Dedifferentiated amniotic fluid mesenchymal stem cell (primary cell): ENCODE results near the gene SLAMF9.
A peak's percentile ranks its signal among the peaks of the same experiment; 100 is the strongest.

Experiments
- DNase-seq: peaks from one replicate; pipeline ENCODE4 v3.0.0-alpha.2; 2016; ENCODE audit errors: extremely low spot score

SLAMF9 gene

DNA sequence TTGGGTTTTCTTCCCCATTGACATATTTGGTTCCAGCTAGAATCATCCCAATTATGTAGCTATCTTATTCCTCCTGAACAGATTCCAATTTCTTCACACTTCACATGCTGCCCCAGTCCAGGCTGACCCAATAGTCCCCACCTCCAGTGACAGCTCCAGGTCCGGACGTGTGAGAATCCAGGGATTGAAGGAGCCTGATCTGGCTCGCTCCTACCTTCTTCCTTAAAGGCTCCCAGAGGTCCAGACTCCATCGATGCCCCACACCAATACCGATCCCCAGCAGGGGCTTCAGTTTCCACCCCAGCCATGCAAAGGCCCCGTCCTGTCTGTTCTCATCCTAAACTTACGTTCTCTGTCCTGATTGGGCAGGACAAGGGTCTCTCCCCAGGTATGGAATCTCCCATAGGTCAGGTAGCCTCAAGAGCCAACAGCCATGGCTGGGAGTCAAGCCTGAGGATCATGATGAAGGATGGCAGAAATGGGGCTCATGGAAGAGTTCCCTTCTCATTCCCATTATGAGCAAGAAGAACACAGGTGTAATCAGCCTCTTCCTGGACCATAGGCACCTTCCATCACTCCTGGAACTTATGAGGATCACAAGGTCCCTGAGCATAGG lies 20.4 kb upstream of the SLAMF9 start:
- no peak for DNase-seq

DNA sequence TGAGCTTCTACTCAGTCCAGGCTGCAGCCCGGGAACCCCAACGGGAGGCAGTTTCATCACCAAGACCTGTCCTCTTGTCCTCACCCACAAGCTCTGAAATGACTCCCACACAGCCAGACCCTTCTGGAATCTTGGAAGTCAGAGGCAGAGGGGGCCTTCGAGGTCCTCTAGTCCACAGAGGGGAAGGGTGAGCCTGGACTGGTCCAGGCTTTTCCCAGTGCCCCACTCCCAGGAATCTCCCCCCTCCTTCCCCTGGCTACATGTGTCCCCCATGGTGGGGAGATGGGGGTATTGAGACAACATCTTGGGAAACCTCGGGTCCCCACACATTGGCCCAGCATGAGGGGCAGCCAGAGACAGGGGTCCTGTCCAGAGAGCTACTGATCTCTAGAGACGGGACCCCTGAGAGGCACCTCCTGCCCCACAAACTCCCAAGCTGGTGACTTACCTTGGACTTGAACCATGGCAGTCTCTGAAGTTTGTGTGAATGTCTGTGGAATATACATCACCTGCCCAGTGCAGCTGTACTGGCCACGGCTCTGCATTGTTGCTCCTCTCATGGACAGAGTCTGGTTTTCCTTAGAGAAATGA lies 19.4 kb upstream of the SLAMF9 start:
- no peak for DNase-seq

DNA sequence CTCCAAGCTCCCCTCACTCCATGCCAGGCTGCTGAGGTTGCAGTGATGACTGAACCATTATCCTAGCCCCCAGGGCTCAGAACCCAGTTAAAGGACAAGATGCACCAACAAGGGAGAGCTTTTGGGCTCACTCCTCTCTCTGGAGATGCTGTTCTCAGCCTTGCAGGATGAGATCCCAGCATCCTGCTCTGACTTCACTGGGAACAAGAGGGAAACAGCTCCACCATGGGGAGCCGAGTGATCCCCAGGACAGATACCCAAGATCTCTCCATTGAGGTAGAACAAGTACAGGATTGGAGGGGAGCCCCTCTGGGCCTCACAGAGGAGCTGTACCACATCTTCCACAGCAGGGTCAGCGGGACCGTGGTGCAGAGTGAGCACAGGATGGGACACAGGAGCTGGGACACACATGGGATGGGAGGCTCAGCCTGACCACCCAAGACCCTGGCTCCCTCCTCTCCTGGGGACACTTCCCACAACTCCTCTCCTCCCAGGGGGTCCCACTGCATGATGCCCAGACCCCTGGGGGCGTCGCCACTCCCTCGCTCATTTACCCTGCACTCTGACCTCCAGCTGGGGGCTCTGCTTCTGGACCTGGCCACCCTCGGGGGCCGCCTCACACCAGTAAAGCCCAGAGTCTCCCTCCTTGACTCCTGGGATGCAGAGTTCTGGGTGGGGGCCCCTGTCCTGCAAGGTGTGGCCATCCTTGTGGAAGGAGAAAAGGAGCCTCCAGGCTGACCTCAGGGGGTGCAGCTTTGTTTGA lies 18.6 kb upstream of the SLAMF9 start:
- no peak for DNase-seq

DNA sequence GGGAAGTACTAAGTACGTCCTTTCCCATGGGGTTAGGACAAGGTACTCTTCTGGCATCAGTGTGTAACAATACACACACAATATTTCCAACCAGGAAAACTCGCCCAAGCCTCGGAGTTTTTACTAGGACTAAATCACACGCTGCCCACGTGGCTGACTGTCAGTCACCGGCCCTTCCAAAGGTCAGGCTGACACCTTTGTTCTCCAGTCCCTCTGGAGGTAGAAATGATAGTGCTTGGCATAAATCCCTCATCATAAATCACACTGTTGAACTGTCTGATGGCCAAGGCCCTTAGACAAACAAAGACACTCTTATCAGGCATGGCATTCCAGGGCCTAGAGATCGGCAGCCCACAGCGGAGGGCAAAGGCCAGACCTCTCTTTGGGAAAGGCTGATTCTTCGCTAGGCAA lies 16.9 kb upstream of the SLAMF9 start:
- DNase-seq: no peak

DNA sequence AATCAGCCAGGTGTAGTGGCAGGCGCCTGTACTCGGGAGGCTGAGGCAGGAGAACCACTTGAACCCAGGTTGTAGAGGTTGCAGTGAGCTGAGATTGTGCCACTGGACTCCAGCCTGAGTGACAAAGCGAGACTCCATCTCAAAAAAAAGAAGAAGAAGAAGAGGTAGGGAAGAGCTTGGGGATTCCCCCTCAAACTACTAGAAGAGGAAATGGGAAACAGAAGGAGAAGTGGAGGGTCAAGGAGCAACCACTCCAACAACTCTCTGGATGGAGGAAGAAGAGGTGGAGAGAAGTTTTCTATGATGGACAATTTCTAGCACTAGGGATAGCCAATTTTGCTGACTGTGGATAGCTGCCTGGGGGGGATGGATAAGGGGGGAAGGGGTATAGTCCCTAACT lies 14.9 kb upstream of the SLAMF9 start:
- no peak for DNase-seq

DNA sequence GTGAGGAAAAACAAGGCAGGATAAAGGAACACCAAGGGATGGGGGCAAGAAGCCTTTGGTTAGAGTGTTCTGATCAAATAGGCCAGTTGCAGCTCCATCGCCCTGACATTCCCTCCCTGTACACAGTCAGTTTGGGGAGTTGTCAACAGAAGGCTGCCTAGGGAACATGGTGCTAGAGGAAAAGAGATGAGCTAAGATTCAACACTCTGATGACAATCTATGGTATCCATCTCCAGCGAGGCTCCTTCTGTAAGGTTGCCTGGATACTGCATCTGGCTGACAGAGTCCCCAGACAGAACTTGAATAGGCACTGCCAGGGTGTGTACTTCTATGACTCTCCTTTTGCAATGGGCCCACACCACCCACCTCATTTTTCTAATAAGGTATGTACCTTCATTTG lies 11.2 kb upstream of the SLAMF9 start:
- DNase-seq: no peak

DNA sequence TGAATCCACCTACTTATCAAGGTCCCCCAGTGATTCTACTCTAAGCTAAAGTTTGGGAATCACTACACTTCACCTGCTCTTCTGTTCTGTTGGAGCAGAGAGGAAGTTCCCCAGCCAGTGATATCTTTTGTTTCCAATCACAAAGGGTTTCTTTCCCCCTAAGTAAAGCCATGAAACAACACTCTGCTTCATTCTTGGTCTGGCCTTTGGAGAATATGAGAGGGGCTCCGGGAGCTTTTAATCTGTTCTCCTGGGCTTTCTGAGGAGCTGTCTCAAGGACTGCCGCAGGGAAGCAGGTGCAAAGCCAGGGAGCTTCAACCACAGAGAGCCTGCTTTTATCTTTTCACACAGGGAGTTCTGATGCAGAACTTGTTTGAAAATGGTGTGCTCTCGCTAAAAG lies 10.1 kb upstream of the SLAMF9 start:
- no peak for DNase-seq

DNA sequence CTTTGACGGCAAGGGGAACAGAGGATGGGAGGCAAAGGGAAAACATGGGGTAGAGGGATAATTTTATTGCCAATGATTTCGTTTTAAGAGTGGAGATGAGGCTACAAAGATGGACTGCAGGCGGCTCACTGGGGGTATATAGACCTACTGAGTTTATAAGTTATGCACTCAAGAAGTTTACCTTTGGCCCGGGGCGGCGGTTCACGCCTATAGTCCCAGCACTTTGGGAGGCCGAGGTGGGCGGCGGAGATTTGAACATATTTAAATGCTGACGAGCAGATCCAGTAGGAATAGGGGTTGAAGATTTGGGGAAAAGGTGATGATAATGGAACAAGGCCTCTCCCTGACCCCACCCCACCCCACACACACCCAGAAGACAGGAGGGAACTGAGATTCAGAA lies 8.1 kb upstream of the SLAMF9 start:
- DNase-seq: no peak

DNA sequence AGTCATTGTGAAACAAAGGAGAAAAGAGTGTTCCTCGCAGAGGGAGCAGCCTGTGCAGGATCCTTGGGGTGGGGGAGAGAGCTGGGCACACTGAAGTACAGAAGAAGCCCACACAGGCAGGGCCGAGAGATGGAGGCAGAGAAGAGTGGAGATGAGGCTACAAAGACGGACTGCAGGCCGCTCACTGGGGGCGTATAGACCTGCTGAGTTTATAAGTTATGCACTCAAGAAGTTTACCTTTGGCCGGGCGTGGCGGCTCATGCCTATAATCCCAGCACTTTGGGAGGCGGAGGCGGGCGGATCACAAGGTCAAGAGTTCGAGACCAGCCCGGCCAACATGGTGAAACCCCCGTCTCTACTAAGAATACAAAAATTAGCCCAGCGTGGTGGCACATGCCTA lies 7.6 kb upstream of the SLAMF9 start:
- no peak for DNase-seq

DNA sequence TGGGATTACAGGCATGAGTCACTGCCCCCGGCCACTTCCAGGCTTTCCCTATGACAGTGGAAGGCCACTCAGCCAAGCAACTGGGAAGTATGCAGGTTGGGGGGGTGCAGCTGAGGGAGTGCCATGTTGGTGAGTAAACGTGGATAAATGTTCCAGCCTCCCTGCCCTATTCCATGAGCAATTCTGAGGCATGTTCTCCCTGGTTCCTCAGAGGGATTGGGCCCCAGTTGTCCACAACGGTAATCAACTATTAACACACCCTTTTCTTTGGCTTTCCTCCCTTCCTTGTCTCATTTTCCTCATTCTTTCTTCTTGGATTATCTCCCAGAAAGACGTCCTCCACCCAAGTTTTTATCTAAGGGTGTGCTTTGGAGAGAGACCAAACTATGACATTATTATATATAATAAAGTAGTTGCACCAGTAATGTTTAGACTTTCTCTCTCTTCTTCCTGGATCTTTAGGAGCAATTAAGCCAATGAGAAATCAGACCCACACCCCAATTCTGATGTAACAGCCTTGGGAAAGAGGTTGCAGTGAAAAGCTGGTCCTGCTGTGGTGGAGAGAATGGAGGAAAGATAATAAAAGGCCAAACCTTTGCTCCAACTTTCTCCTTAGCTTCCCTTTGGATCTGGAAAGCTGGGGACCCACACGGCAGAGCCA lies 6.8 kb upstream of the SLAMF9 start:
- DNase-seq: peak; percentile 97

DNA sequence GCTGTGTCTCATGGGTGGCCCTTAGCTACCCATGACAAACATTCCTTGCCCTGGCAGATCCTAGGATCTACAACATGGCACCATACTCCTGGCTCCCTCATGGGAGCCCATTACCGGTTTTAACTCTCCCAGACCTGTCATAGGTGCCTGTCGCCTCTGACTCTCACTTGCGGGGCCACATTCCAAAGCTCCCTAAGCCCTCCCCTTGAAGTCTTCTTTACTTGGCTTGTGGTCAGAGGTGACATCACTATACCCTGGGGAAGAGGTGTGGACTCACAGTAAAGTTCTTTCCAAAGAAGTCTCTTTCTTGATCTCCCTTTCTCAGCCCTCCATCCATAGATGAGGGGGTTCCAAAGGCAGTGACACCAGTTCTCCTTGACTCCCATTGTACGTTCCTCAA lies 5.4 kb upstream of the SLAMF9 start:
- DNase-seq: no peak

DNA sequence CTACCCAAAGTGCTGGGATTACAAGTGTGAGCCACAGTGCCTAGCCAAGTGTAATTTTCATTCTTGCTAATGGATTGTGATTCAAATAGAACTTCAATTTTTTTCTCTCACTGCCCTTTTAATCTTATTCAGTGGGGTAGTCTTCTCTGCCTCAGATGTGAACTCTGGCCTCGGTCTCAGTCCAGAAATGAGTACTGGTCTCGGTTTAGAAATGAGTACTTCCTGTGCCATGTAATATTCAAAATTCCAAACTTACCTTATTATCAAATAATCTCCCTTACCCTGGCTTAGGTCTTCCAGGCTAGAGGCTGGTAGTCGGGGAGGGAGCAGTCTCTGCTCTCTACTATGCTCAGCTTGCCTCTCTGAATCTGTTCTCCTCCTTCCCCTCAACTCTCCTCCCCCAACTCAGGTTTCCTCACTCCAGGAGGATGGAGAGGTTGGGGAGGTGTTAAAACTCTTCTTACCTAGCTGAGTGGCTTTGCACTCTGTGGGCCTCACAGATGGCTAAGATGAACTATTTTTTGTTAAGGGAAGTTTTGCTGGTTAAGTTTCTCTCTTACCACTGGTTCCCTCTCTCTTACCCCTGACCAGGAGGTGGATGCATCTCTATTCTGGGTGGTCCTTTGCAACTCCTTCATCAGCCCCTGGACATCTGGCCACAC lies 4.8 kb upstream of the SLAMF9 start:
- no peak for DNase-seq

DNA sequence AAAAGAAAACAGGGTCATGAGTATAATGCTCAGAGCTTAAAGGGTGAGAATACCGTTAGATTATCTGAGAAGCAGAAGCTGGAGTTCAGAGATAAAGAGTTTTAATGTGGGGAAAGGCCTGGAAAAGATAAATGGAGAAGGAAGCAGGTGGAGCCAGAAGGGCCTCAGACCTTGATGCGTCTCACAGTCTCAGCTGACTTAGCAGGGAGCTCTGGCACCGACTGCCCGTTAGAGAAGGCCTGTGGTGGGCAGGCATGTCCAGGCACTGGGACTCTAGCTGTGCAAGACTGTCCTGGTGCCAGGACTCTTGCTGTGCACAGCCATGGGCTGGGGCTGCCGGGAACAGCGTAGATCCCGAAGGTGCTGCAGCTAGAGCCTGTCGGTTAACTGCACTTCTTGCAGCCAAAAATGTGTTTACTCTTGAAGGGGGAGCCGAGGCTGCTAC lies 3.8 kb upstream of the SLAMF9 start:
- DNase-seq: no peak

DNA sequence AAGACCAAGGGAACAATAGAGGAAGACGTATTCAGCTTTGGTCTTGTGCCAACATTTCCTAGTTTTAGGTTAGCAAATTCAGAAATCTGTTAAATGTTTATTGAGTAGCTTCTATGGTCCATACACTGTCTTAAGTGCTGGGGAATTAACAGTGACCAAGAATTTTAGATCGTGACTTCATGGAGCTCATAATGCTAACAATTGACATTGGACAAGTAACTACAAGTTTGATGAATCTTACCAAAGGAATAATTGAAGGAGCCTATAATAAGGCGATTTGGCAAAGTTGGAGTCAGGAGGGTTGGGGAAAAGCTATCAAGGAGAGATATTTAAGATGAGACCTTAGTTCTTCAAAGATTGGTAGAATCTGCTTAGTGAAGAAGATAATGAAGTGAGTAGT lies 1.4 kb upstream of the SLAMF9 start:
- no peak for DNase-seq

DNA sequence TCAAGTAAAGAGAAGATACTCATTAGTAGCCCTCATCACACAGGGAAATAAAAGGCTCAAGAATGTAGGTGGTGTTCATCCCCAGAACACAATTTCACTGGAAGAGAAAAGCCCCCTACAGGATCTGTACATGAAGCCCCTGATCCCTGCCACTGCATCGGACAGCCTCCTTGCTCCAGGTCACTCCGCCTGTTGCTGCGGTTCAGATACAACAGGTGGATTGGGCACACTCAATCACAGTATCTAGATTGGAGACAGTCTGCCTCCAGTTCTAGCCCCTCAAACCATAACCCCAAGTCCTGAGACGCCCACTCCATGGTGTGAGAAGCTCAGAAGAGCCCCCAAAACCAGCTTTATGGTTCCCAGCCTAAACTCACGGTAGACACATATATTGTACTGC lies 1.1 kb downstream of the SLAMF9 start:
- DNase-seq: no peak

DNA sequence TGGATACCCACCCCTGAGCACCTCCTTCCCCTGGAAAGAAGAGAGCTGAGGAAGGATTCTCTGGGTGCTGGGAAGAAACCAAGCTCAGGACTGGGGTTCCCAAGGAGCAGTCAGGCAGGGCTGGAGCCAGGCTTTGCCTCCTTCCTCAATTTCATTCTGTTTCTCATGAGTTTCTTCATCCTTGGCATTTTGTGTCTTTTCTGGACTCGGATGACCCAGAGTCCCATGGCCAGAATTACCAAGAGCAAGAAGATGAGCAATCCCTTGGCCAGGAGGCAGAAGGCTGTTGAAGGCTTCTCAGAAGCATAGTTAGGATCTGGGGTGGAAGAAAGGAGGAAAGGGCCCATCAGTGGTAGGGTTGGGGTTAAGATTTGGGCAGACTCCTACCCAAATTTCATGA lies 2.5 kb downstream of the SLAMF9 start:
- DNase-seq: no peak

DNA sequence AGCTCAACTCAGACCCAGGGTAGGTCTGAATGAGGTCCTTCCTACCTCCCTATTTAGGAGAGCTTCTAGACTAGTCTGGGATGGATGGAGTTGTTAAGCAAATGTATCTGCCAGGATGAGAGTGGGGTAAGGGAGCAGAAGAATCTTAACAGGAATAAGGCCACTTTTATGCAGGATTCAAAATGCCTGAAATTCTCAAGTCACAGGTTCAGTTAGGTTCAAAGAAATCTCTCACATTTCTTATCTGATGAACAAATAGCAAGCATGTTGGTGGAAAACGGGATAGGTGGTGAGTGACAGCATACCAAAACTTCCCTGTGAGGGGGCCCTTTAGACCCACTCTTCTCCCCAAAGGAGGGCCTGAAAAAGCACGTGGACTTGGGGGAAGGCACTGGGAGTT lies 3.0 kb downstream of the SLAMF9 start:
- DNase-seq: no peak

DNA sequence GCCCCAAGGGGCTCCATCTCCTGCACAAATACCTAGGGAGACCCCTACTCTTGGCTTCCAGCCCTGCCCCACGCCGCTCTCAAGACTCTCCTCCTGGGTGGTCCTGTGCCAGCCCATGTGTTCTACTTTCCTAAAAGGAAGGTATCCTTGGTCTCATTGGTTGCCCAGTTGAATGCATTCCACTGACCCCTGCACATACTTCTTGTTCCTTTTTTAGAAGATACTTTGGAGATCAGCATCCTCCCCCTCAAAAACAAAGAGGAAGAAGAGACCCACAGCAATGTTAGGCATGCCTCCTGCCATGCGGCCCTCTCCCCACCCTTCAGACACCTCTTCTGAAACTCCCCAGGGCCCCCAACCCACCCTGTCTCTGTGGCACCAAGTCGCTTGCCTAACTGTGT lies 4.1 kb downstream of the SLAMF9 start:
- DNase-seq: no peak

DNA sequence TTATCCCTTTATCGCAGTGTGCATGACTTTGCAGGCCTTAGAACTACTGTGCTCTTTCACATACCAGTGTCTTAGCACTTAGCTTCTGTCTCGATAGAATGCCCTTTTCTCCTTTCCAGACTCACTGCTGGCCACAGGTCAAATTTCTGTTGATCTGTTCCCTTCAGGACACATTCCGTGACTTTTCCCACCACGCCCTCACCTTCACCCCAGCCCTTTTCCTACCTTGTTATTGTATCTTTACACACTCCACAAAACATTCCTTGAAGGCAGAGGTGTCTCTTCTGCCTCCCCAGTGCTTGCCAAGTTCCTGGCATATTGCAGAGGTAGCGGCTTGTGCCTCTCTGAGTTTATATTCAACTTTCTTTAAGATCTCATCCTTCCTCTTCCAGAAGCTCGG lies 4.9 kb downstream of the SLAMF9 start:
- no peak for DNase-seq

DNA sequence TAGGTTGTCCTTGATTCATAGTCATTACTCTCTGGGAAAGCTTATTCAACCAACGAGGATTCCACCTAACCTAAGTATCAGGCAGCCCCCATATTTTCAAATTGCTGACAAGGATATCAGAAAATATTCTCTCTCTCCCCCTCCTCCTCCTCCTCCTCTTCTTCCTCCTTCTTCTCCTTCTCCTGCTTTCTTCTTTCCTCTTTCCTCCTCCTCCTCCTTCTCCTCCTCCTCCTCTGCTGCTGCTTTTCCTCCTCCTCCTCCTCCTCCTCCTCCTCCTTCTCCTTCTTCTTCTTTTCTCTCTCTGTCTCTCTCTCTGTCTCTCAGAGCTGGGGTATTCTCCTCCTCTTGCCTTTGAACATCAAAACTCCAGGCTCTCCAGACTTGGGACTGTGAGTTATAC lies 6.1 kb downstream of the SLAMF9 start:
- no peak for DNase-seq

DNA sequence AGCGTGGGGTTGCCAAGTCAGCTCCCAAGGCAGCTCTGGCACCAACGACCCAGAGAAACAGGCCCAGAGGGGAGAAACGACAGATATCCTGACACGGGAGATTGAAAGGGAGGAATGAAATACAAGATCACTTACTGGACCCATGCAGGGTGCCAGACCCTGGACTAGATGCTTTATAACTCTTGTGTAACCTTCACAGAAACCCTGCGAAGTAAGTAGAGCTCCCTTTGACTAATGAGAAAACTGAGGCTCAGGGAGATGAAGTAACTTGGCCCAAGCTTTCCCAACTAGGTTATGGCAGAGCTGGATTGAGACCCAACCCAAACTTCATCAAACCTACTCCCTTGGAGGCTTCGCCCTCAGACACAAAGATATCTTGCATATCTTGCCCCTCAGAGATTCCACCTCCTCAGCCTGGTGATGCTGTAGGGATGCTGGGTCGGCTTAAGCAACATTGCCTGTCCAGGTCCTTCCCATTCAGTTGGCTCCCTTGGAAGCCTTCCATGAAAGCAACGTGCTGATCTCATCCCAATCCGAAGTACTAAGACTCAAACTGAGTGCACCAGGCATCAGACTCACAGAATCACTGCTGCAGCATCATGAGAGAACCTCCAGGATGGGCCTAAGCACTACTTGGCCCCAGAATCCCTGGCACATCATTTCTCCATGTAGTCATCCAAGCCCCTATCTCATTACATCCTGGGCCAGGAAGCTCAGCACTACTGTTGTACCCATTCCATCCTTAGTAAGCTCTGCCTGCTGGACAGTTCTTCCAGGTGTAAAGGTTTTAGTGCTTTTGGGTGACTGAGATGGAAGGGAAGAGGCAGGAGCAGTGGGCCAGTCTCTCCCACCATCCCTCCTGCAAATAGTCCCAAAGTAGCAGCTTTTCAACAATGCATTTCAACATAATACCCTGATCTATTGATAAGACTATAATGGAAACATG lies 7.5 kb downstream of the SLAMF9 start:
- no peak for DNase-seq
